HepG2 (cell line): ENCODE results near the gene TUBB4A. TPM values are rescaled to one million over a fixed set of nuclear protein-coding genes. Genes with fewer than 3 reads are reported as not detected.

ENCODE experiments used
- ASH2L ChIP-seq: fragments of 300-600, 200-600 bp; sonication (generic); IDR thresholded peaks from 2 replicates; pipeline ENCODE4 v1.7.0; 2017; ENCODE audit warnings: low read depth, mild to moderate bottlenecking, moderate library complexity, mixed read lengths, low read length; ENCODE audit not compliant: insufficient read length
- ATF1 ChIP-seq: IDR thresholded peaks from 2 replicates; pipeline ENCODE4 v1.6.1; 2016; ENCODE audit warnings: mild to moderate bottlenecking, control low read depth
- ELF1 ChIP-seq: sonication (generic); formaldehyde crosslinking; IDR thresholded peaks from 2 replicates; pipeline ENCODE4 v1.4.0; 2020; ENCODE audit warnings: missing genetic modification reagents
- FOXK1 ChIP-seq: sonication (generic); formaldehyde crosslinking; IDR thresholded peaks from 2 replicates; pipeline ENCODE4 v1.4.0; 2020; ENCODE audit warnings: low read depth, missing genetic modification reagents, borderline replicate concordance
- HNRNPLL ChIP-seq: fragments of 200-400 bp; formaldehyde crosslinking; IDR thresholded peaks from 2 replicates; pipeline ENCODE4 v1.6.1; 2017; ENCODE audit warnings: mild to moderate bottlenecking, low read depth, low read length; ENCODE audit not compliant: poor library complexity, severe bottlenecking
- MEIS2 ChIP-seq: sonication (generic); formaldehyde crosslinking; IDR thresholded peaks from 2 replicates; pipeline ENCODE4 v1.9.0; 2021; ENCODE audit warnings: mild to moderate bottlenecking, missing genetic modification reagents
- MIER2 ChIP-seq: IDR thresholded peaks from 2 replicates; pipeline ENCODE4 v1.6.1; 2016; ENCODE audit warnings: missing biosample characterization, missing genetic modification reagents
- MXI1 ChIP-seq: IDR thresholded peaks from 3 replicates; pipeline ENCODE4 v1.6.1; 2012; ENCODE audit warnings: low read depth, low read length, inconsistent platforms, borderline replicate concordance
- NCOA2 ChIP-seq: sonication (generic); formaldehyde crosslinking; IDR thresholded peaks from 2 replicates; pipeline ENCODE4 v1.8.0; 2022; ENCODE audit warnings: inconsistent platforms
- NCOR1 ChIP-seq: fragments of 200-600 bp; sonication (generic); IDR thresholded peaks from 2 replicates; pipeline ENCODE4 v1.7.0; 2017; ENCODE audit warnings: antibody characterized with exemption, low read length, borderline replicate concordance
- SIX1 ChIP-seq: sonication (generic); formaldehyde crosslinking; IDR thresholded peaks from 2 replicates; pipeline ENCODE4 v1.4.0; 2020; ENCODE audit warnings: missing genetic modification reagents, borderline replicate concordance
- SP4 ChIP-seq: sonication (generic); formaldehyde crosslinking; IDR thresholded peaks from 2 replicates; pipeline ENCODE4 v1.8.1; 2023; ENCODE audit warnings: mild to moderate bottlenecking, missing genetic modification reagents
- ZBTB7A ChIP-seq: sonication (generic); formaldehyde crosslinking; IDR thresholded peaks from 2 replicates; pipeline ENCODE4 v1.8.0; 2022; ENCODE audit warnings: mild to moderate bottlenecking, missing genetic modification reagents
- ZNF274 ChIP-seq: sonication (generic); formaldehyde crosslinking; IDR thresholded peaks from 2 replicates; pipeline ENCODE4 v1.5.1; 2020; ENCODE audit warnings: mild to moderate bottlenecking, missing genetic modification reagents
- ZNF34 ChIP-seq: sonication (generic); formaldehyde crosslinking; IDR thresholded peaks from 2 replicates; pipeline ENCODE4 v1.4.0; 2020; ENCODE audit warnings: mild to moderate bottlenecking, missing genetic modification reagents, borderline replicate concordance
- ZNF431 ChIP-seq: sonication (generic); formaldehyde crosslinking; IDR thresholded peaks from 2 replicates; pipeline ENCODE4 v1.9.0; 2022; ENCODE audit warnings: missing genetic modification reagents, low read depth, mild to moderate bottlenecking, borderline replicate concordance
- ZNF782 ChIP-seq: sonication (generic); formaldehyde crosslinking; IDR thresholded peaks from 2 replicates; pipeline ENCODE4 v1.4.0; 2020; ENCODE audit warnings: missing genetic modification reagents, mild to moderate bottlenecking, borderline replicate concordance
- ZNF792 ChIP-seq: IDR thresholded peaks from 2 replicates; pipeline ENCODE4 v1.6.1; 2016
- polyA plus RNA-seq, 8 experiments: library from polyadenylated mRNA; depleted of rRNA in 3 of 8; stranded (reverse) in 7 of 8; unstranded in 1 of 8; fragments of >200 nt; fragmentation: Illumina TruSeq in 4 of 8; extraction: Trizol in 4 of 8; gene quantifications; 2 replicates each; pipeline versions ENCODE4 v1.2.1 to v1.2.3, GENCODE V29; 2011 to 2016; ENCODE audit warnings: low read depth in 4 of 8, missing spikeins in 1 of 8, mixed read lengths in 1 of 8; ENCODE audit not compliant: insufficient read depth in 1 of 8
- total RNA-seq, 5 experiments: library from RNA; depleted of rRNA; stranded (reverse); fragments of >200 nt; fragmentation: Illumina TruSeq; extraction: Trizol; gene quantifications; 2 replicates each; pipeline ENCODE4 v1.2.3, GENCODE V29; 2016; ENCODE audit warnings: low read depth in 1 of 5
- TF ChIP-seq, protein P1 (sequence below): sonication (generic); formaldehyde crosslinking; conservative IDR thresholded peaks from 2 replicates; pipeline ENCODE4 v1.4.0; 2020; ENCODE audit warnings: mild to moderate bottlenecking, missing genetic modification reagents, moderate library complexity
- TF ChIP-seq, protein P2 (sequence below): IDR thresholded peaks from 2 replicates; pipeline ENCODE4 v1.6.1; 2016; ENCODE audit warnings: missing genetic modification reagents, missing compliant biosample characterization
- TF ChIP-seq, protein P3 (sequence below): IDR thresholded peaks from 2 replicates; pipeline ENCODE4 v1.4.0; 2020; ENCODE audit warnings: mild to moderate bottlenecking, missing genetic modification reagents
- TF ChIP-seq, protein P4 (sequence below): sonication (generic); formaldehyde crosslinking; IDR thresholded peaks from 2 replicates; pipeline ENCODE4 v1.4.0; 2020; ENCODE audit warnings: mild to moderate bottlenecking, missing genetic modification reagents

The TUBB4A gene
- total and polyA plus RNA-seq, 2 of the 13 experiments (the other 11 are each of a cell fraction or from before 2014, with no cell fraction given) = not detected

DNA sequence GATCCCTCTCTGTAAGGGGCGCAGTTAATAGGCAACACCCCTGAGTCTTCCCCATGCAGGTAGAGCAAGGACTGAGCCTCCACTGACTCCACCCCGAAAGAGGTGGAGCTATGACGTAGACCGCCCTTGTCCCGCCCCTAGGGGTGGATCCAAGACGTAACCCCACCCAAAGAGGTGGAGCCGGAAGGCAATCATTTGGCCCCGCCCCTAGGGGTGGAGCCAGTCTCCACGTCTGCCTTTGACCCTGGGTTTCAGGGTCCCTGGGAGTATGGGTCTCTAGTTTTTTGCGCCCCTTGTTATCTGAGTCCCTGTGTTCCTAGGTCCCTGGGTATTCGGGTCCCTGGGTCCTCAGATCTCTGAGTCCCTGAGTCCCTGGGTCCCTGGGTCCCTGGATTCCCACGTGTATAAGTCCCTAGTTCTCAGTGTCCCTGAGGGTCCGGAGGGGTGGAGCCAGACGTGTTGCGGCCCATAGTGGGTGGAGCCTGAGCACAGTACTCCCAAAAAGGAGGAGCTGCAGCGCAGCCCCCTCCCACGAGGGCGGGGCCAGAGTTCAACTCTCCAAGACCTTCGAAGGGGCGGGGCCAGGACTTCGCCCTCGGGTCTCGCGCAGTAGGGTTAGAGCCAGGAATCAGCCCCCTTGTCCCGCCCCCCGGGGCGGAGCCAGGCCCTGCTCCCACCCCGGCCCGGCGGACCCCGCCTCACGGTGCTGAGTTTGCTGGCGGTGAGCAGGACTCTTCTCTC is 25.8 kb downstream of the TUBB4A start (continued):
- TF ChIP-seq ELF1 (CRISPR knock-in tag) (peak; percentile 39; the same call in 1 of the 2 replicates), ZNF34 (CRISPR knock-in tag) (no peak), NCOR1 (peak; percentile 47; the same call in 1 of the 2 replicates), ZBTB7A (CRISPR knock-in tag) (no peak), MXI1 (0 out of 3 replicates have a peak, but pooled peaks have one; percentile 11), ASH2L (peak; percentile 23), ZNF792 (CRISPR knock-in tag) (no peak), ZNF782 (CRISPR knock-in tag) (no peak), SP4 (peak; percentile 88), ZNF274 (CRISPR knock-in tag) (0 out of 2 replicates have a peak, but pooled peaks have one; percentile 61), MEIS2 (no peak), HNRNPLL (peak; percentile 35), SIX1 (CRISPR knock-in tag) (no peak), MIER2 (CRISPR knock-in tag) (0 out of 2 replicates have a peak, but pooled peaks have one; percentile 14), ATF1 (CRISPR knock-in tag) (peak; percentile 63), NCOA2 (CRISPR knock-in tag) (no peak), FOXK1 (CRISPR knock-in tag) (peak; percentile 15; the same call in 1 of the 2 replicates), ZNF431 (no peak)
- TF ChIP-seq, protein P1, sequence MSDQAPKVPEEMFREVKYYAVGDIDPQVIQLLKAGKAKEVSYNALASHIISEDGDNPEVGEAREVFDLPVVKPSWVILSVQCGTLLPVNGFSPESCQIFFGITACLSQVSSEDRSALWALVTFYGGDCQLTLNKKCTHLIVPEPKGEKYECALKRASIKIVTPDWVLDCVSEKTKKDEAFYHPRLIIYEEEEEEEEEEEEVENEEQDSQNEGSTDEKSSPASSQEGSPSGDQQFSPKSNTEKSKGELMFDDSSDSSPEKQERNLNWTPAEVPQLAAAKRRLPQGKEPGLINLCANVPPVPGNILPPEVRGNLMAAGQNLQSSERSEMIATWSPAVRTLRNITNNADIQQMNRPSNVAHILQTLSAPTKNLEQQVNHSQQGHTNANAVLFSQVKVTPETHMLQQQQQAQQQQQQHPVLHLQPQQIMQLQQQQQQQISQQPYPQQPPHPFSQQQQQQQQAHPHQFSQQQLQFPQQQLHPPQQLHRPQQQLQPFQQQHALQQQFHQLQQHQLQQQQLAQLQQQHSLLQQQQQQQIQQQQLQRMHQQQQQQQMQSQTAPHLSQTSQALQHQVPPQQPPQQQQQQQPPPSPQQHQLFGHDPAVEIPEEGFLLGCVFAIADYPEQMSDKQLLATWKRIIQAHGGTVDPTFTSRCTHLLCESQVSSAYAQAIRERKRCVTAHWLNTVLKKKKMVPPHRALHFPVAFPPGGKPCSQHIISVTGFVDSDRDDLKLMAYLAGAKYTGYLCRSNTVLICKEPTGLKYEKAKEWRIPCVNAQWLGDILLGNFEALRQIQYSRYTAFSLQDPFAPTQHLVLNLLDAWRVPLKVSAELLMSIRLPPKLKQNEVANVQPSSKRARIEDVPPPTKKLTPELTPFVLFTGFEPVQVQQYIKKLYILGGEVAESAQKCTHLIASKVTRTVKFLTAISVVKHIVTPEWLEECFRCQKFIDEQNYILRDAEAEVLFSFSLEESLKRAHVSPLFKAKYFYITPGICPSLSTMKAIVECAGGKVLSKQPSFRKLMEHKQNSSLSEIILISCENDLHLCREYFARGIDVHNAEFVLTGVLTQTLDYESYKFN (CRISPR knock-in tag) = peak; percentile 37; the same call in 1 of the 2 replicates
- TF ChIP-seq, protein P2, sequence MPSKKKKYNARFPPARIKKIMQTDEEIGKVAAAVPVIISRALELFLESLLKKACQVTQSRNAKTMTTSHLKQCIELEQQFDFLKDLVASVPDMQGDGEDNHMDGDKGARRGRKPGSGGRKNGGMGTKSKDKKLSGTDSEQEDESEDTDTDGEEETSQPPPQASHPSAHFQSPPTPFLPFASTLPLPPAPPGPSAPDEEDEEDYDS (CRISPR knock-in tag) = peak; percentile 84
- TF ChIP-seq, protein P3, sequence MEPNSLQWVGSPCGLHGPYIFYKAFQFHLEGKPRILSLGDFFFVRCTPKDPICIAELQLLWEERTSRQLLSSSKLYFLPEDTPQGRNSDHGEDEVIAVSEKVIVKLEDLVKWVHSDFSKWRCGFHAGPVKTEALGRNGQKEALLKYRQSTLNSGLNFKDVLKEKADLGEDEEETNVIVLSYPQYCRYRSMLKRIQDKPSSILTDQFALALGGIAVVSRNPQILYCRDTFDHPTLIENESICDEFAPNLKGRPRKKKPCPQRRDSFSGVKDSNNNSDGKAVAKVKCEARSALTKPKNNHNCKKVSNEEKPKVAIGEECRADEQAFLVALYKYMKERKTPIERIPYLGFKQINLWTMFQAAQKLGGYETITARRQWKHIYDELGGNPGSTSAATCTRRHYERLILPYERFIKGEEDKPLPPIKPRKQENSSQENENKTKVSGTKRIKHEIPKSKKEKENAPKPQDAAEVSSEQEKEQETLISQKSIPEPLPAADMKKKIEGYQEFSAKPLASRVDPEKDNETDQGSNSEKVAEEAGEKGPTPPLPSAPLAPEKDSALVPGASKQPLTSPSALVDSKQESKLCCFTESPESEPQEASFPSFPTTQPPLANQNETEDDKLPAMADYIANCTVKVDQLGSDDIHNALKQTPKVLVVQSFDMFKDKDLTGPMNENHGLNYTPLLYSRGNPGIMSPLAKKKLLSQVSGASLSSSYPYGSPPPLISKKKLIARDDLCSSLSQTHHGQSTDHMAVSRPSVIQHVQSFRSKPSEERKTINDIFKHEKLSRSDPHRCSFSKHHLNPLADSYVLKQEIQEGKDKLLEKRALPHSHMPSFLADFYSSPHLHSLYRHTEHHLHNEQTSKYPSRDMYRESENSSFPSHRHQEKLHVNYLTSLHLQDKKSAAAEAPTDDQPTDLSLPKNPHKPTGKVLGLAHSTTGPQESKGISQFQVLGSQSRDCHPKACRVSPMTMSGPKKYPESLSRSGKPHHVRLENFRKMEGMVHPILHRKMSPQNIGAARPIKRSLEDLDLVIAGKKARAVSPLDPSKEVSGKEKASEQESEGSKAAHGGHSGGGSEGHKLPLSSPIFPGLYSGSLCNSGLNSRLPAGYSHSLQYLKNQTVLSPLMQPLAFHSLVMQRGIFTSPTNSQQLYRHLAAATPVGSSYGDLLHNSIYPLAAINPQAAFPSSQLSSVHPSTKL = no peak
- TF ChIP-seq, protein P4, sequence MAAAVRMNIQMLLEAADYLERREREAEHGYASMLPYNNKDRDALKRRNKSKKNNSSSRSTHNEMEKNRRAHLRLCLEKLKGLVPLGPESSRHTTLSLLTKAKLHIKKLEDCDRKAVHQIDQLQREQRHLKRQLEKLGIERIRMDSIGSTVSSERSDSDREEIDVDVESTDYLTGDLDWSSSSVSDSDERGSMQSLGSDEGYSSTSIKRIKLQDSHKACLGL = no peak
